ENCODE data around the gene SNX3.

The SNX3 gene

GRCh38 chr6:108171918-108172516 lies 88.8 kb downstream of the SNX3 start:
- no peak for TF ChIP-seq MYC (IDR thresholded peaks at IDR 0.05; ENCODE audit: low read depth, low read length)
- no peak for TF ChIP-seq POLR2A (IDR thresholded peaks at IDR 0.05; ENCODE audit: extremely low read depth, insufficient read length)
- TF ChIP-seq, protein P1, sequence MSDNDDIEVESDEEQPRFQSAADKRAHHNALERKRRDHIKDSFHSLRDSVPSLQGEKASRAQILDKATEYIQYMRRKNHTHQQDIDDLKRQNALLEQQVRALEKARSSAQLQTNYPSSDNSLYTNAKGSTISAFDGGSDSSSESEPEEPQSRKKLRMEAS (IDR thresholded peaks at IDR 0.05; ENCODE audit: low read depth, low read length), result no peak
- TF ChIP-seq, protein P2, sequence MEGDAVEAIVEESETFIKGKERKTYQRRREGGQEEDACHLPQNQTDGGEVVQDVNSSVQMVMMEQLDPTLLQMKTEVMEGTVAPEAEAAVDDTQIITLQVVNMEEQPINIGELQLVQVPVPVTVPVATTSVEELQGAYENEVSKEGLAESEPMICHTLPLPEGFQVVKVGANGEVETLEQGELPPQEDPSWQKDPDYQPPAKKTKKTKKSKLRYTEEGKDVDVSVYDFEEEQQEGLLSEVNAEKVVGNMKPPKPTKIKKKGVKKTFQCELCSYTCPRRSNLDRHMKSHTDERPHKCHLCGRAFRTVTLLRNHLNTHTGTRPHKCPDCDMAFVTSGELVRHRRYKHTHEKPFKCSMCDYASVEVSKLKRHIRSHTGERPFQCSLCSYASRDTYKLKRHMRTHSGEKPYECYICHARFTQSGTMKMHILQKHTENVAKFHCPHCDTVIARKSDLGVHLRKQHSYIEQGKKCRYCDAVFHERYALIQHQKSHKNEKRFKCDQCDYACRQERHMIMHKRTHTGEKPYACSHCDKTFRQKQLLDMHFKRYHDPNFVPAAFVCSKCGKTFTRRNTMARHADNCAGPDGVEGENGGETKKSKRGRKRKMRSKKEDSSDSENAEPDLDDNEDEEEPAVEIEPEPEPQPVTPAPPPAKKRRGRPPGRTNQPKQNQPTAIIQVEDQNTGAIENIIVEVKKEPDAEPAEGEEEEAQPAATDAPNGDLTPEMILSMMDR (IDR thresholded peaks at IDR 0.05; ENCODE audit: low read depth, low read length), result no peak
- no peak for DNase-seq (ENCODE audit: low read depth)
- H3K4me3 ChIP-seq (ENCODE audit: low read depth, low read length), result no peak overlapping the region

DNA sequence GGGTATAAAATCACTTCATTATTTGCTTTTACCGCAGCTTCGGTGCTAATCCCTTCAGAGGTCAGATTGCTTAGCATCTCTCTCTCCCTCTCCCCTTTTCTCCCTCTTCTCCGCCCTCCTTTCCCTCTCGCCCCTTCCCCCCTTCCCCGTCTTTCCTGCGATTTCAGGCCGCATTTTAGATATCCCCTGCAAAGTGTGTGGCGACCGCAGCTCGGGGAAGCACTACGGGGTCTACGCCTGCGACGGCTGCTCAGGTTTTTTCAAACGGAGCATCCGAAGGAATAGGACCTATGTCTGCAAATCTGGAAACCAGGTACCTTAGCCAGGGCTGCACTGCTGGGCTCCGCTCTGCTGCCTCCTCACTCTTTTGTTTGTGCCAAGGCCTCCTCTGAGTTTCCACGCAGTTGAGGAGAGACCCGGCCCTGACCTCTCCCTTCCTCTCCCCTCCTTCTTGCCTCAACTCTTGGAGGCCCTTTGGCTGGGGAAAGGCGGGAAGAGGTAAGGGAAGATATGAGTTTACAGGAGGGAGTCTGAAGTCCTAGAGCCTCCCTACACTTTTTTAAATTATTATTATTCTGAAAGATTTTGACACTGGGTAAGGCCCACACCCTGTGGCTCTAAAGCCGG lies 89.4 kb downstream of the SNX3 start:
- no peak overlapping the region for H3K4me3 ChIP-seq (ENCODE audit: low read depth, low read length)
- no peak for DNase-seq (ENCODE audit: low read depth)
- TF ChIP-seq, protein P1 (IDR thresholded peaks at IDR 0.05; ENCODE audit: low read depth, low read length), result no peak
- no peak for TF ChIP-seq MYC (IDR thresholded peaks at IDR 0.05; ENCODE audit: low read depth, low read length)
- TF ChIP-seq POLR2A (IDR thresholded peaks at IDR 0.05; ENCODE audit: extremely low read depth, insufficient read length), result no peak
- TF ChIP-seq, protein P2 (IDR thresholded peaks at IDR 0.05; ENCODE audit: low read depth, low read length), result no peak

GRCh38 chr6:108170332-108171290 lies 90.2 kb downstream of the SNX3 start:
- H3K4me3 ChIP-seq (ENCODE audit: low read depth, low read length), result no peak overlapping the region
- no peak for DNase-seq (ENCODE audit: low read depth)
- TF ChIP-seq POLR2A (IDR thresholded peaks at IDR 0.05; ENCODE audit: extremely low read depth, insufficient read length) (no peak), MYC (IDR thresholded peaks at IDR 0.05; ENCODE audit: low read depth, low read length) (no peak)
- TF ChIP-seq, protein P1 (IDR thresholded peaks at IDR 0.05; ENCODE audit: low read depth, low read length), result no peak
- TF ChIP-seq, protein P2 (IDR thresholded peaks at IDR 0.05; ENCODE audit: low read depth, low read length), result no peak

DNA sequence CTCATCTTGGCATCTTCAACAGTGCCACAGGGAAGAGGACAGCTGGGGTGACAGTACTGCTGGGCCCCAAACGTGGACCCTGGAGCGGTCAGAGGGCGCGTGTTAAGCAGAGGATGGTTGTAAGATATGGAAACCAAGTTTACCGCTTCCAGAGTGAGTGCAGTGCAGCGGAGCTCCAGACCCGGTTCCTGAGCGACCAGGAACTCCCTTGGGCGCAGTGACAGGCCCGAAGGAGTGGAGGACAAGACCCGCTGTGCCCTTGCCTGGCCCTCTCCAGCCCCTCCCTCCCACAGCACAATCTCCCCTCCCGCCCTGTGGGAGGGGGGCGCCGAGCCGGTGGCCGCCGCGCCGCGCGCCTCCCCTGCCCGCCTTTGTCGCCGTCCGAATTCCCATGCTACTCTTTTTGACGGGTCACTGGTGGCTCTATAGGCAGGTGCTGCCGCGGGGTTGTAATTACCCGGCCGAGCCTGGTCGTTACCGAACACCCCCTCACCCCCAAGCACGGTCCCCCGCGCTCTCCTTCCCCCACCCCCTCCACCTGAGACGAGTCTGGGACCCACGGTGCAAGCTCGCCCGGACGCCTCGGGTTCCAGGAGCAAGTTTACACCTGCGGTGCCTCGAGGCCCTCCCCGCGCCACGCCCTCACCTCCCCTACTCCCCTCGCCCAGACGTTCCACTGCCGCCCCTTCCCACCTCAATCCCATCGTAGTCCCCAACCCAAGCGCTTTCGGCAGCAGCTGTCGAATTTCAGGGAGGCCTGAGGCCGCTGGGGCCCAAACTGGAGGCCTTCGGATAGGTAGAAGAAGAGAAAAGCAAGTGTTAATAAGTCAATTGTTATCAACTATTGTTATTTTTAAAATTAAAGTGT lies 91.1 kb downstream of the SNX3 start:
- TF ChIP-seq, protein P1 (IDR thresholded peaks at IDR 0.05; ENCODE audit: low read depth, low read length), result no peak
- TF ChIP-seq, protein P2 (IDR thresholded peaks at IDR 0.05; ENCODE audit: low read depth, low read length), result no peak
- TF ChIP-seq POLR2A (IDR thresholded peaks at IDR 0.05; ENCODE audit: extremely low read depth, insufficient read length) (no peak), MYC (IDR thresholded peaks at IDR 0.05; ENCODE audit: low read depth, low read length) (no peak)
- H3K4me3 ChIP-seq (ENCODE audit: low read depth, low read length), result no peak overlapping the region
- DNase-seq (ENCODE audit: low read depth), result no peak

Data from NB4 (cell line).